Muscle layer of duodenum (tissue), 2 donors: ENCODE data around the gene KNL1.

Source experiments
- H3K27ac ChIP-seq: one replicate; pipeline ENCODE4 v1.7.0; 2013; ENCODE audit warnings: mild to moderate bottlenecking, low read length
- H3K27me3 ChIP-seq: one replicate; pipeline ENCODE4 v1.7.0; 2013; ENCODE audit warnings: low read depth, mild to moderate bottlenecking, control low read depth, low read length
- H3K36me3 ChIP-seq, 2 donors: one replicate each; pipeline ENCODE4 v1.7.0; 2013; ENCODE audit warnings: low read length in 2 of 2, control low read depth in 1 of 2, mild to moderate bottlenecking in 1 of 2; ENCODE audit not compliant: insufficient read depth in 2 of 2, control insufficient read depth in 1 of 2
- H3K4me1 ChIP-seq, 2 donors: one replicate each; pipeline ENCODE4 v1.7.0; 2013; ENCODE audit warnings: low read length in 2 of 2, mild to moderate bottlenecking in 2 of 2, control low read depth in 1 of 2, moderate library complexity in 1 of 2; ENCODE audit not compliant: insufficient read depth in 2 of 2, control insufficient read depth in 1 of 2
- H3K4me3 ChIP-seq, 2 donors: one replicate each; pipeline ENCODE4 v1.7.0; 2013; ENCODE audit warnings: low read length in 2 of 2, low read depth in 1 of 2, mild to moderate bottlenecking in 1 of 2
- H3K9me3 ChIP-seq, 2 donors: one replicate each; pipeline ENCODE4 v1.7.0; 2013; ENCODE audit warnings: low read length in 2 of 2, control low read depth in 1 of 2, mild to moderate bottlenecking in 1 of 2; ENCODE audit not compliant: control insufficient read depth in 1 of 2
- donor health status: healthy.

Gene KNL1

DNA sequence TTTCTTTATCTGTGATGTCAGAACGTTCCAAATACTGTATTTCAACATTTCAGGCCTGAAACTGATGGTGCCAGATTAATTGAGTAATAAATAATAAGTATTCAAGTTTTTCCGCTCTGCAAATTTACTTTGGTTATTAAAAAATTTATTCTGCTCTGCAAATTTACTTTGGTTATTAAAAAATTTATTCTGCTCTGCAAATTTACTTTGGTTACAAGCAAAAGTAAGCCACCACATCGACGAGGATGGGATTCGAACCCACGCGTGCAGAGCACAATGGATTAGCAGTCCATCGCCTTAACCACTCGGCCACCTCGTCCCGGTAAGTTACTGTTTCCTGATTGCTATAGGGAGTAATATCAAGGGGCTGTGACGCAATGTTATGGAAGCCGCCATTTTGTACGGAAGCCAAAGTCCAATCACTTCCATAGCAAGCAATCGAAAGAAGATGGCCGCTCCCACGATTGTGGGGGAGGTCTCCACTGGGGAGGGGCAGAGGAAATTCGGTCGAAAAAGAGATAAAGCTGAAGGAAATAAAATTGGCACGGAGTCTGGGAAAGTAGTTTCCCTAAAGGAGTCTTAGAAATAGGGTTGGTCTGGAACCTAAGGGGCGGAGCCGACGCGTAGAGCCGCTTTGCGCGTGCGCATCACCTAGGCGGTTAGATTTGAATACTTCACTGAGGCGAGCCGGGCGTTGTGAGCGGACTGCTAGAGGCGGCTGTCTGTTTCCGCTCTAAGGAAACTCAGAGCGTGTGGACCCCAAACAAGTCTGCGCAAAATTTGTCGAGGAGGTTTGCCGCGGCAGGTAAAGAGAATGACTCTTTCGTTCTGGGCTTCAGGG is at the start of gene KNL1:
Gene KNL1 (plus strand): TSS at position 662 of the 841 bp plus-strand sequence. CDS start 8,683 bp downstream, outside the sequence.
- Histone ChIP-seq H3K9me3 (no peaks in the 10 kb centered on the region), H3K4me3 (peak within 1 kb of the TSS; percentile 83 to 90), H3K27ac (peak within 1 kb of the TSS; percentile 99), H3K4me1 (peaks cover 0 to 7% of the 10 kb centered on the region in 2 donors), H3K27me3 (no peaks in the 10 kb centered on the region), H3K36me3 (peaks cover 0 to 3% of the 10 kb centered on the region in 2 donors)

- H3K9me3 ChIP-seq: no peaks in the 10 kb centered on the region
- peaks cover 3 to 7% of the 10 kb centered on the region in 2 donors for H3K36me3 ChIP-seq
- no peaks in the 10 kb centered on the region for H3K27me3 ChIP-seq
- H3K27ac ChIP-seq: no peak overlapping the region
- peaks cover 0 to 6% of the 10 kb centered on the region in 2 donors for H3K4me1 ChIP-seq
- H3K4me3 ChIP-seq: no peak overlapping the region
Observed at GRCh38 chr15:40545457-40545856, 48.6 kb upstream of the KNL1 start.

DNA sequence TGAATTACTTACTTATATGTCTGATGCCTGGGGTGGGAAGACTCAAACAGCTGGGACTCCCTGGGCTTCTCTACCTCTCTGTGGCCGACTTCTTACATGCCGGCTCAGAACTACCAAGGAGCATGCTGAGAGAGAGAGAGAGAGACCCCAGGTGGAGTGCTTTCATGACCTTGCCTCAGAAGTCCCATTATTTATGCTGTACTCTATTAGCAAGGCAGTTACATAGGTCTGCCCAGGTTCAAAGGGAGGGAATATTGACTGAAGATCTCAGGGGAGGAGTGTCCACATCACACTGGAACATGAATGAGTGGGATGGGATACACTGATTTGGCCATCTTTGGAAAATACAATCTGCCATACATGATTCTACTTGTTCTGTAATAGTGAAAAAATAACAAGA is 45.4 kb upstream of the KNL1 start:
- Histone ChIP-seq H3K4me3 (no peak overlapping the region), H3K9me3 (no peaks in the 10 kb centered on the region), H3K36me3 (peaks cover 3 to 16% of the 10 kb centered on the region in 2 donors), H3K27me3 (no peaks in the 10 kb centered on the region), H3K4me1 (peaks cover 0 to 6% of the 10 kb centered on the region in 2 donors), H3K27ac (no peak overlapping the region)

DNA sequence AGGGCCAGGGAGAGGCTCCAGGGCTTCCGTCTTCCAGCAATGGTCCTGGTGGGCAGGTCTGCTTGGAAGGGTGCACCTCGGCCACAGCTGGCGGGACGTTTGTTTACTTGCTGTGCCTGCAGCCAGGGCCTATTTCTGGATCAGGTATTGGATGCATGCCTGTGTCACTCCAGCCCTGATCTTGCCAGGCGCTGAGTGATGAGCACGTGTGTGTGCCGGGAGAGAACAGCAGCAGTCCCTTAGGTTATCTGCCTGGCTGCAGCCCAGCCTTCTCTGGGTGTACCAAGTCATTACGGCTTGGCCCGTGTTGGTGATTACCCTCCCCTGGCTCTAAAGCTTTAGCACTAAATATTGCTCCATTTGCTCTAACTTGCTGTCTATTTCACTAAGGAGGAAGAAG is 44.2 kb upstream of the KNL1 start:
- Histone ChIP-seq H3K4me1 (peaks cover 0 to 6% of the 10 kb centered on the region in 2 donors), H3K27me3 (no peaks in the 10 kb centered on the region), H3K27ac (no peak overlapping the region), H3K36me3 (peaks cover 4 to 22% of the 10 kb centered on the region in 2 donors), H3K9me3 (no peaks in the 10 kb centered on the region), H3K4me3 (no peak overlapping the region)

GRCh38 chr15:40550341-40551037 is 43.6 kb upstream of the KNL1 start:
- no peak overlapping the region for H3K4me3 ChIP-seq
- H3K36me3 ChIP-seq: peaks cover 10 to 22% of the 10 kb centered on the region in 2 donors
- H3K27me3 ChIP-seq: no peaks in the 10 kb centered on the region
- no peak overlapping the region for H3K27ac ChIP-seq
- H3K9me3 ChIP-seq: no peaks in the 10 kb centered on the region
- peaks cover 0 to 6% of the 10 kb centered on the region in 2 donors for H3K4me1 ChIP-seq

DNA sequence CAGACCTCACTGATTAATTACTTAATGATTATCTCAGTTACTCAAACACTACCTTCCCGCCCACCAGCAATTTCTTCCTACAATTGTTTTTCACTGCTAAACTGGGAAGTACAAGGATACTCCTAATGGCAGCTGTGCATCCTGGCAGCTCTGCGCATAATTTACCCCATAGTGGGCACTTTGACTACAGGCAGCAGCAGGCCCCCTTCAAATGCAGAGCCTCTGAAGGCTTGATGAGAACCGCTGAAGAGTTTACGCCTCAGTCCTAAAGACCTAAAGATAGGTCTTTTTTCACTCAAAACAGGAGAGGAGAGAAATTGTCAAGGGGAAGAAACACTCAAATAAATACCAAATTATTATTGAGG is 39.9 kb upstream of the KNL1 start:
- Histone ChIP-seq H3K4me3 (no peak overlapping the region), H3K27ac (no peak overlapping the region), H3K27me3 (no peaks in the 10 kb centered on the region), H3K4me1 (peaks cover 0 to 6% of the 10 kb centered on the region in 2 donors), H3K36me3 (peaks cover 20 to 21% of the 10 kb centered on the region in 2 donors), H3K9me3 (no peaks in the 10 kb centered on the region)

- no peaks in the 10 kb centered on the region for H3K9me3 ChIP-seq
- H3K4me3 ChIP-seq: no peak overlapping the region
- no peaks in the 10 kb centered on the region for H3K27me3 ChIP-seq
- H3K4me1 ChIP-seq: no peaks in the 10 kb centered on the region
- H3K27ac ChIP-seq: no peak overlapping the region
- H3K36me3 ChIP-seq: peaks cover 20 to 21% of the 10 kb centered on the region in 2 donors
Observed at GRCh38 chr15:40555876-40556275, 38.2 kb upstream of the KNL1 start.

GRCh38 chr15:40558952-40559742 is 34.9 kb upstream of the KNL1 start:
- Histone ChIP-seq H3K9me3 (no peaks in the 10 kb centered on the region), H3K27ac (no peak overlapping the region), H3K4me3 (no peak overlapping the region), H3K27me3 (no peaks in the 10 kb centered on the region), H3K36me3 (peaks cover 10 to 20% of the 10 kb centered on the region in 2 donors), H3K4me1 (peaks cover 0 to 9% of the 10 kb centered on the region in 2 donors)

DNA sequence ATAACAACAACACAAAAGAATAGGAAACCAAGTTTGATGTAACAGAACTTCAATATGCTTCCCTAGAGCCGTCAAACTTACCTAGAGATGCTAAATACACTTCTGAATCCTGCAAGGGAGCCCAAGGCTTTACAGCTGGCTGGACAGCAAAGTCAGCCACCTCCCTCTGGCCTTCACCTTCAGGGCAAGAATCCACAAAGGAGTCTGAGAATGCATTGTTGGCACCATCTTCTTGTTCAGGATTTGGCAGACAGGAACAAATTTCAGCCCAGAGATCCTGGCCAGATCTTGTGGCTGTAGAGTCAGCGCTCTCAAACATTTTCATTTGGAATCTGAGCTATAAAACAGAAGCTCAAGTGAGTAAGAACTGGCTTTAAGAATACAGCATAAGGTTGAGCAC is 31.4 kb upstream of the KNL1 start:
- Histone ChIP-seq H3K27ac (no peak overlapping the region), H3K27me3 (no peaks in the 10 kb centered on the region), H3K4me1 (peaks cover 0 to 11% of the 10 kb centered on the region in 2 donors), H3K36me3 (peaks cover 0 to 7% of the 10 kb centered on the region in 2 donors), H3K4me3 (no peak overlapping the region), H3K9me3 (no peaks in the 10 kb centered on the region)

DNA sequence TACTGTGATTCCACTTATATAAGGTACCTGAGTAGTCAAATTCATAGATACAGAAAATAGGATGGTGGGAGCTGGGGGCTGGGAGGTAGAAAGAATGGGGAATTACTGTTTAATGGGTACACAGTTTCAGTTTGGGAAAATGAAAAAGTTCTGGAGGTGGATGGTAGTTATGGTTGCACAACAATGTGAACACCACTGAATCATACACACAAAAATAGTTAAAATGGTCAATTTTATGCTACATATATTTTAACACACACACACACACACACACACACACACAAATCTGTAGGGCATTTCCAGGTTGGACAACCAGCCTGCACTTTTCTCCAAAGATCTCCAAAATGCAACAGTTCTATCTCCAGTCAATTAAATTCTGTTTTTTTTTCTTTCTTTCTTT is 30.6 kb upstream of the KNL1 start:
- H3K4me1 ChIP-seq: peaks cover 0 to 11% of the 10 kb centered on the region in 2 donors
- H3K27ac ChIP-seq: no peak overlapping the region
- H3K27me3 ChIP-seq: no peaks in the 10 kb centered on the region
- H3K36me3 ChIP-seq: peaks cover 0 to 7% of the 10 kb centered on the region in 2 donors
- no peaks in the 10 kb centered on the region for H3K9me3 ChIP-seq
- H3K4me3 ChIP-seq: no peak overlapping the region
